Naive thymus-derived CD4-positive, alpha-beta T cell (primary cell): Measurements from ENCODE around the gene KCNH4. TPM values are rescaled to one million over a fixed set of nuclear protein-coding genes. Genes with fewer than 3 reads are reported as not detected.
"Not testable (repeated sequence)": the region's sequence is repeated elsewhere in the genome, so short reads cannot be mapped to it uniquely, and the experiment has no call there.

Source experiments
- ATAC-seq: fragments of 150-1000 bp; cut with Tn5 transposase; 2 replicates; pipeline ENCODE4 v1.10.0; 2021; ENCODE audit warnings: mild to moderate bottlenecking, moderate library complexity
- CTCF ChIA-PET: fragments of 350-600 bp; sonication (Branson Sonifier 250); formaldehyde crosslinking; loops from one replicate; lab custom pipeline; 2021; ENCODE audit warnings: antibody characterized with exemption; lab: Charles Lee
- POLR2A ChIA-PET: fragments of 350-600 bp; sonication (Branson Sonifier 250); formaldehyde crosslinking; loops from one replicate; lab custom pipeline; 2021; ENCODE audit warnings: antibody characterized with exemption, inconsistent platforms; lab: Charles Lee
- DNase-seq, 9 donors: peaks; one replicate each; pipeline versions ENCODE4 v3.0.0 to v3.0.0-alpha.2; 2020 to 2022; ENCODE audit warnings: mixed read lengths in 1 of 9
- H3K27ac ChIP-seq: one replicate; pipeline ENCODE4 v1.7.0; 2013; ENCODE audit warnings: mild to moderate bottlenecking, low read depth, low read length, moderate library complexity
- H3K27me3 ChIP-seq, 2 donors: one replicate each; pipeline ENCODE4 v1.7.0; 2013; ENCODE audit warnings: low read length in 2 of 2, mild to moderate bottlenecking in 2 of 2, moderate library complexity in 2 of 2; ENCODE audit not compliant: control insufficient read depth in 2 of 2, insufficient read depth in 2 of 2
- H3K36me3 ChIP-seq, 3 experiments: 1 replicate in 2 of 3; 2 replicates in 1 of 3; pipeline ENCODE4 v1.7.0; 2013; ENCODE audit warnings: low read length in 3 of 3, mild to moderate bottlenecking in 3 of 3, moderate library complexity in 1 of 3; ENCODE audit not compliant: insufficient read depth in 3 of 3, control insufficient read depth in 2 of 3
- H3K4me1 ChIP-seq, 2 donors: one replicate each; pipeline ENCODE4 v1.7.0; 2013; ENCODE audit warnings: low read length in 2 of 2, mild to moderate bottlenecking in 2 of 2, moderate library complexity in 1 of 2; ENCODE audit not compliant: control insufficient read depth in 2 of 2, insufficient read depth in 2 of 2
- H3K4me3 ChIP-seq: 2 replicates; pipeline ENCODE4 v1.7.0; 2013; ENCODE audit warnings: mild to moderate bottlenecking, low read length
- H3K9me3 ChIP-seq, 3 experiments: 1 replicate in 2 of 3; 2 replicates in 1 of 3; pipeline ENCODE4 v1.7.0; 2013; ENCODE audit warnings: low read length in 3 of 3; ENCODE audit not compliant: control insufficient read depth in 2 of 3
- H3K27ac Mint-ChIP-seq, 9 donors: one replicate each; pipeline ENCODE4 v1.8.0; 2020 to 2022; ENCODE audit warnings: mixed read lengths in 9 of 9, mild to moderate bottlenecking in 8 of 9, moderate library complexity in 5 of 9, inconsistent platforms in 2 of 9
- H3K27me3 Mint-ChIP-seq, 5 donors: one replicate each; pipeline ENCODE4 v1.8.0; 2021 to 2022; ENCODE audit warnings: mixed read lengths in 5 of 5, mild to moderate bottlenecking in 1 of 5
- H3K36me3 Mint-ChIP-seq, 5 donors: one replicate each; pipeline ENCODE4 v1.8.0; 2020 to 2022; ENCODE audit warnings: mixed read lengths in 5 of 5, mild to moderate bottlenecking in 3 of 5, inconsistent platforms in 1 of 5
- H3K4me1 Mint-ChIP-seq, 7 donors: one replicate each; pipeline ENCODE4 v1.8.0; 2020 to 2022; ENCODE audit warnings: mixed read lengths in 7 of 7, mild to moderate bottlenecking in 3 of 7, inconsistent platforms in 1 of 7
- H3K4me3 Mint-ChIP-seq, 10 donors: one replicate each; pipeline ENCODE4 v1.8.0; 2020 to 2022; ENCODE audit warnings: mild to moderate bottlenecking in 10 of 10, mixed read lengths in 10 of 10, moderate library complexity in 6 of 10, inconsistent platforms in 2 of 10
- H3K9me3 Mint-ChIP-seq, 11 donors: one replicate each; pipeline ENCODE4 v1.8.0; 2020 to 2022; ENCODE audit warnings: mixed read lengths in 11 of 11, mild to moderate bottlenecking in 4 of 11, inconsistent platforms in 1 of 11, moderate library complexity in 1 of 11
- intact Hi-C, 2 donors: fragments of 100-400 bp; cut with micrococcal nuclease; formaldehyde crosslinking; loops; one replicate each; pipeline ENCODE4 v1.15.1; 2023
- polyA plus RNA-seq, 2 donors: library from polyadenylated mRNA; unstranded; fragments of 300-500 nt; fragmentation: Illumina TruSeq; gene quantifications; one replicate each; pipeline ENCODE4 v1.2.3, GENCODE V29; 2021
- total RNA-seq, 6 experiments: library from RNA in 5 of 6; stranded (reverse) in 5 of 6; gene quantifications; 1 replicate in 5 of 6; 2 replicates in 1 of 6; pipeline ENCODE4 v1.2.3 and lab custom pipeline; 2021 to 2026

KCNH4 gene
- total and polyA plus RNA-seq, 7 experiments from 2014 or later, result 0.07 to 0.24 (median 0.14) TPM; not detected in 3

DNA sequence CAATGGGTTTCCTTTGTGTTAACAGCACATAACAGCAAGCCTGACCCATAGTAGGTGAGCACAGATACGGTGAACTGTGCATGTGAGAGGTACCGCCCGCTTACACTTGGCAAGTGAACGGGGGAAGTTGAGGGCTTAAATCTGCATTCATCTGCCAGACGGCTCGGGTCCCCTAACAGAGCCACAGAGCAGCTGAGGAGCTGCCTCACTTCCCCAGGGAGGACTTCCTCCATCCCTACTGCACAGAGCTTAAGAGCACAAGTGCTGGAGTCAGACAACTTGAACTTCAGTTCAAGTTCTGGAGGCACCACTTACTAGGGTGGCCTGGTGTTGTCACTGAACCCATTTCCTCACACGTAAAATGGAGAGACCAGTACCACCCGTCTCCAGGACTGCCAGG, 39.6 kb downstream of the KCNH4 start:
- no peaks in the 10 kb centered on the region for H3K4me1 ChIP-seq
- intact Hi-C loops, result no loop called here
- DNase-seq, result no peak
- H3K27me3 Mint-ChIP-seq, result no peaks in the 10 kb centered on the region
- H3K27me3 ChIP-seq, result no peaks in the 10 kb centered on the region
- H3K27ac Mint-ChIP-seq, result peak overlapping the region in 3 of 9 donors; percentile 32 to 35 (median 33)
- H3K27ac ChIP-seq, result no peak overlapping the region
- peaks cover 17 to 66% (median 49%) of the 10 kb centered on the region in 7 donors for H3K4me1 Mint-ChIP-seq
- no peak overlapping the region for H3K4me3 ChIP-seq
- POLR2A ChIA-PET, result no interaction called here
- CTCF ChIA-PET, result no interaction called here
- no peak overlapping the region for H3K4me3 Mint-ChIP-seq
- H3K36me3 Mint-ChIP-seq, result peaks cover 0 to 14% (median 7%) of the 10 kb centered on the region in 5 donors
- no peaks in the 10 kb centered on the region for H3K9me3 ChIP-seq
- ATAC-seq, result no peak
- peaks cover 0 to 56% (median 3%) of the 10 kb centered on the region in 3 experiments for H3K36me3 ChIP-seq
- no peaks in the 10 kb centered on the region for H3K9me3 Mint-ChIP-seq

DNA sequence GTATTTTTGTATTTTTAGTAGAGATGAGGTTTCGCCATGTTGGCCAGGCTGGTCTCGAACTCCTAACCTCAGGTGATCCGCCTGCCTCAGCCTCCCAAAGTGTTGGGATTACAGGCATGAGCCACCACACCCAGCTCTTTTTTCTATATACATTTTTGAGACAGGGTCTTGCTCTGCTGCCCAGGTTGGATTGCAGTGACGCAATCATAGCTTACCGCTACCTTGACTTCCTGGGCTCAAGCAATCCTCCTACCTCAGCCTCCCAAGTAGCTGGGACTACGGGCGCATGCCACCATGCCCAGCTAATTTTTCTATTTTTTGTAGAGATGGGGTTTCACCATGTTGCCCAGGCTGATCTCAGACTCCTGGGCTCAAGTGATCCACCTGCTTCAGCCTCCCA, 40.3 kb downstream of the KCNH4 start:
- CTCF ChIA-PET, result interaction anchor here (0.9 kb wide), 1 partner anchor 233 kb away, joined by 3 read pairs; no protein-coding TSS in a partner anchor
- H3K4me1 Mint-ChIP-seq, result peaks cover 24 to 72% (median 56%) of the 10 kb centered on the region in 7 donors
- POLR2A ChIA-PET, H3K4me3 Mint-ChIP-seq, ATAC-seq, H3K4me3 ChIP-seq, H3K27ac ChIP-seq, H3K27me3 ChIP-seq, H3K4me1 ChIP-seq, H3K9me3 ChIP-seq, intact Hi-C loops, H3K27me3 Mint-ChIP-seq, H3K9me3 Mint-ChIP-seq, DNase-seq: not testable (repeated sequence)
- peaks cover 3 to 17% (median 7%) of the 10 kb centered on the region in 5 donors for H3K36me3 Mint-ChIP-seq
- H3K36me3 ChIP-seq, result peaks cover 0 to 57% (median 3%) of the 10 kb centered on the region in 3 experiments
- peak overlapping the region in 2 of 9 donors; percentile 32 to 33 for H3K27ac Mint-ChIP-seq

DNA sequence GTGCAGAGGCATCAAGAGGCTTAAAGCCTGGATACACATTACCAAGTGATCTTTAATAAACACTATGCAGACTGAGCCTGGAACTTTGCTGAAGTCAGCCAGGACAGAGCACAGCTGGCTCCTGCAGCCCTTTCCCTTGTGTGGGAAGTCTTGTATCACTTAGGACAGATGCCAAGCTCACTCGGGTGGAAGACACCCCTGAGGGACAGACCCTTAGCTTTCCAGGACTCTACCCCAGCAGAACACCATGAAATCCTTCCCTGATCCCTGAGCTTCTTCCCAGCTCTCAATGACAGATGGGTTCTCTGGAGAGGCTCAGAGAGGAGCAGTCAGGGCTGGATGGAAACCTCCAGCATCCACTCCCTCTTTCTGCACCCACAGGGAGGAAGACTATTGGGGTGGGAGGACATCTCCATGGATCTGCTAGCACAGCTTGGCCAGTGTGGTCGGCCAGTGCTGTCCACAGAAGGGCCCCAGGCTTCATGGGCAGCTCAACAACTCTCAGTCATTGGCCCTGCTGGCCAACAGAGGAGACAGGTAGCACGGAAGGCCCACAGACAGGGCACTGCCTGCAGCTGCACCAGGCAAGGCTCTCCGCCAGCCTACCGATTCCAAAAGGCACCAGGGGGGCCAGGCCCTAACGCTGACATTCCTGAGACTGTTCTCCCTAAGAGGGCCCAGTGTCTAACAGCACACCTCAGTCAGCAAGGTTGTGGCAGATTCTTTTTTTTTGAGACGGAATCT, 42.0 kb downstream of the KCNH4 start:
- peaks cover 35 to 83% (median 59%) of the 10 kb centered on the region in 7 donors for H3K4me1 Mint-ChIP-seq
- peaks cover 7 to 11% of the 10 kb centered on the region in 2 donors for H3K4me1 ChIP-seq
- no peaks in the 10 kb centered on the region for H3K27me3 Mint-ChIP-seq

DNA sequence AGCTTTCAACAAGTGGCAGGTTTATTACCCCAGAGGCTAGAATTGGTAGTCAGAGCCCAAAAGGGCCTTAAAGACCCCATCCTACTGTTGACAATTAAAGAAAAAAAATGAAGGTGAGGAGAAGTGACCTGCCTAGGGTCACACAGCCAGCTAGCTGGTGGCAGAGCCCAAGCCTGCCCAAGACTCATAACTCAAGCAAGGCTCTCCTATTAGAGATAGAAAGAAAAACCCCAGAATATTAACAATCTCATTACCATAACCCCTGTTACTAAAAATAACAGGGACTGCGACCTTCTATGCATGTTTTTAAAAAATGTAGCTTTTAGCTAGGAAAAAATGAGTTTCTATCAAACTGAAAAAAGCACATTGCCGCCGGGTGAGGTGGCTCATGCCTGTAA, 44.3 kb downstream of the KCNH4 start:
- Histone ChIP-seq H3K27me3 (no peaks in the 10 kb centered on the region), H3K4me1 (peaks cover 16 to 22% of the 10 kb centered on the region in 2 donors), H3K36me3 (peaks cover 0 to 35% (median 3%) of the 10 kb centered on the region in 3 experiments), H3K9me3 (no peaks in the 10 kb centered on the region), H3K27ac (no peak overlapping the region), H3K4me3 (no peak overlapping the region)
- Mint-ChIP-seq H3K36me3 (peaks cover 0 to 9% (median 3%) of the 10 kb centered on the region in 5 donors), H3K4me1 (peaks cover 42 to 87% (median 67%) of the 10 kb centered on the region in 7 donors), H3K9me3 (no peaks in the 10 kb centered on the region), H3K27me3 (no peaks in the 10 kb centered on the region), H3K27ac (peak overlapping the region in 5 of 9 donors; percentile 24 to 81 (median 66)), H3K4me3 (peak overlapping the region in 1 of 10 donors; percentile 36)
- ChIA-PET POLR2A (no interaction called here), CTCF (interaction anchor here (0.5 to 1.0 kb wide), 3 partner anchors 23 to 1852 kb away, joined by 3 to 5 read pairs (median 3); no protein-coding TSS in a partner anchor)
- ATAC-seq (no peak), DNase-seq (no peak)
- intact Hi-C loops, result no loop called here

More for the DNA sequence above, 42.0 kb downstream of the KCNH4 start:
- DNase-seq (no peak), ATAC-seq (peak; percentile 7)
- intact Hi-C loops, result no loop called here
- Mint-ChIP-seq H3K27ac (peak overlapping the region in 2 of 9 donors; percentile 8 to 38), H3K36me3 (peaks cover 3 to 18% (median 7%) of the 10 kb centered on the region in 5 donors), H3K4me3 (no peak overlapping the region), H3K9me3 (no peaks in the 10 kb centered on the region)
- Histone ChIP-seq H3K27ac (no peak overlapping the region), H3K9me3 (no peaks in the 10 kb centered on the region), H3K27me3 (no peaks in the 10 kb centered on the region), H3K36me3 (peaks cover 0 to 54% (median 3%) of the 10 kb centered on the region in 3 experiments), H3K4me3 (no peak overlapping the region)
- CTCF ChIA-PET, result interaction anchor here (0.7 to 1.2 kb wide), 2 partner anchors 13 to 200 kb away, joined by 3 read pairs; no protein-coding TSS in a partner anchor
- POLR2A ChIA-PET, result no interaction called here

DNA sequence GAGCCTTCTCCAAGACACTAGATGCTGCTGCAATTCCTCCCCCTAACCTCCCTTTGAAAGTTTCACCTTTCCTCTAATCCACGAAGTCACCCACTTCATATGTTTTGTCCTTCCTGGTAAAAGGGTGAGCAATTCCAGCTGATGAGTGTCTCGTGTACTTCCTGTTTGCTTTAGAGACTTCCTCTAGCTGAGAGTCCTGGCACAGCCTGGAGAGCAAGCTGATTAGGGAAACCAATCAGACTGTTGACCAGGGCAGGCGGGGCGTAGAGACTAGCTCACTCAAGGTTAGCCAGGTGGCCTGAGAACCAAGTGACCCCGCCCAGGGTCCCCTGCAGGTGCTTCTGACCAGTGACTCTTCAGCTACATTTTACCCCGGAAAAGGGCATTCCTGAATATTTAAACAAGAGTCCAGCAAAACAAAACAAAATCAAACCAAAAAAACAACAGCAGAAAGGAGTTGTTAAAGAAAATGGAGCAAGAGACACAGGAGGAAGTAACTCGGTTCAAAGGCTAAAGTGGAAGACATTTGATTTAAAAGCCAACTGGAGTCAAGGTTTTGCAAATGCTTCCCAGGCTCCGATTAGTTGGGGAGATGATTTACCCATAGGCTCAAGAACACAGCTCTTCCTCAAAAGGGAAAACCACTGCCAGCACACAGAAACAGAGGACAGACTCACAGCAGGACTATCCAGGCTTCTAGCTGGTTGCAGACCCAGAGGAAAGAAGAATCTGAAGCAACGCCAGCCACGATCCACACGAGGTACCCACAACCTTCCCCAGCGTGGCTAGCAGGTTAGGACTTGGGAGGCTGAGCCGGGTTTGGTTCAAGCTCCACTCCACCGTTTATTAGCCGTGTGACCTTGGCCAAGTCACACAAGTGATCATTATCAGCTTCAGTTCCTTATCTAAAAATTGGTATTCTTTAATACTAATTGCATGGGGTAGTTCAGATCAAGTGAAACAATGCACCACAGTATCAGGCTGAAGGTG, 45.0 kb downstream of the KCNH4 start:
- intact Hi-C loops, result no loop called here
- peaks cover 38 to 87% (median 67%) of the 10 kb centered on the region in 7 donors for H3K4me1 Mint-ChIP-seq
- H3K27ac Mint-ChIP-seq, result peak overlapping the region; percentile 66 to 91 (median 81)
- Histone ChIP-seq H3K4me1 (peaks cover 16 to 22% of the 10 kb centered on the region in 2 donors), H3K9me3 (no peaks in the 10 kb centered on the region), H3K27me3 (no peaks in the 10 kb centered on the region), H3K27ac (no peak overlapping the region), H3K4me3 (no peak overlapping the region), H3K36me3 (peaks cover 0 to 33% (median 0%) of the 10 kb centered on the region in 3 experiments)
- H3K36me3 Mint-ChIP-seq, result peaks cover 0 to 12% (median 5%) of the 10 kb centered on the region in 5 donors
- H3K9me3 Mint-ChIP-seq, result no peaks in the 10 kb centered on the region
- ATAC-seq (peak; percentile 64), DNase-seq (no peak)
- POLR2A ChIA-PET, result no interaction called here
- no peaks in the 10 kb centered on the region for H3K27me3 Mint-ChIP-seq
- CTCF ChIA-PET, result interaction anchor here (0.6 to 1.0 kb wide), 3 partner anchors 23 to 1853 kb away, joined by 3 read pairs; no protein-coding TSS in a partner anchor
- peak overlapping the region in 8 of 10 donors; percentile 11 to 54 (median 34) for H3K4me3 Mint-ChIP-seq

DNA sequence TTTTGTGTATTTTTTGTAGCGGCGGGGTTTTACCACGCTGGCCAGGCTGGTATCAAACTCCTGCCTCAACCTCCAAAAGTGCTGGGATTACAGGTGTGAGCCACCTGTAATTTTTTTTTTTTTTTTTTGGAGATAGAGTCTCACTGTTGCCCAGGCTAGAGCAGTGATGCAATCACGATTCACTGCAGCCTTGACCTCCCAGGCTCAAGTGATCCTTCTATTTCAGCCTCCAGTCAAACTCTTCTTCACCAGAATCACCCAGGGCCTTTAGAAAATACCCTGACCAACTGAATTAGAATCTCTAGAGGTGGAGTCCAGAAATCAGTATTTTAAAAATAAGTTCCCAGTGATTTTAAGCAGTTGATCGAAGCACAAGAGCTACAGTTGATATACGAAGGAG, 45.8 kb downstream of the KCNH4 start:
- ATAC-seq (no peak), DNase-seq (no peak)
- H3K9me3 ChIP-seq, result no peaks in the 10 kb centered on the region
- Mint-ChIP-seq H3K4me3 (peak overlapping the region in 2 of 10 donors; percentile 11 to 36), H3K27me3 (no peaks in the 10 kb centered on the region), H3K9me3 (no peaks in the 10 kb centered on the region), H3K4me1 (peaks cover 36 to 83% (median 64%) of the 10 kb centered on the region in 7 donors), H3K36me3 (peaks cover 0 to 10% (median 8%) of the 10 kb centered on the region in 5 donors), H3K27ac (peak overlapping the region in 6 of 9 donors; percentile 73 to 91 (median 82))
- ChIA-PET CTCF (no interaction called here), POLR2A (interaction anchor here (0.6 kb wide), 1 partner anchor 211 kb away, joined by 5 read pairs; no protein-coding TSS in a partner anchor)
- H3K27ac ChIP-seq, result no peak overlapping the region
- no peak overlapping the region for H3K4me3 ChIP-seq
- no peaks in the 10 kb centered on the region for H3K27me3 ChIP-seq
- H3K4me1 ChIP-seq, result peaks cover 16 to 22% of the 10 kb centered on the region in 2 donors
- H3K36me3 ChIP-seq, result peaks cover 0 to 40% (median under 1%) of the 10 kb centered on the region in 3 experiments
- intact Hi-C loops, result no loop called here
